Kidney (tissue), 14 donors: ENCODE data around the gene PAM16. TPM values are rescaled to one million over a fixed set of nuclear protein-coding genes. Genes with fewer than 3 reads are reported as not detected.

Experiments
- DNase-seq, 5 donors: peaks; one replicate each; pipeline ENCODE4 v3.0.0-alpha.2; 2013 to 2020
- FAIRE-seq: peaks from 2 replicates; lab custom pipeline; 2012; peaks lifted over from hg19 to GRCh38; lab: Jason Lieb, UNC
- H3K27ac ChIP-seq, 2 donors: one replicate each; pipeline ENCODE4 v1.7.0; 2013; ENCODE audit warnings: low read depth in 2 of 2, low read length in 2 of 2, inconsistent platforms in 1 of 2
- H3K27me3 ChIP-seq: one replicate; pipeline ENCODE4 v1.7.1; 2013; ENCODE audit warnings: low read length, inconsistent platforms; ENCODE audit not compliant: control insufficient read depth, insufficient read depth
- H3K36me3 ChIP-seq, 3 donors: one replicate each; pipeline versions ENCODE4 v1.7.0 to v1.7.1; 2013; ENCODE audit warnings: low read length in 3 of 3, control low read depth in 1 of 3, inconsistent platforms in 1 of 3; ENCODE audit not compliant: insufficient read depth in 3 of 3, control insufficient read depth in 2 of 3
- H3K4me1 ChIP-seq, 3 donors: one replicate each; pipeline versions ENCODE4 v1.7.0 to v1.7.1; 2013; ENCODE audit warnings: low read length in 3 of 3, inconsistent platforms in 1 of 3, low read depth in 1 of 3; ENCODE audit not compliant: control insufficient read depth in 2 of 3, insufficient read depth in 2 of 3
- H3K4me3 ChIP-seq, 3 donors: one replicate each; pipeline versions ENCODE4 v1.7.0 to v1.8.1; 2013; ENCODE audit warnings: low read length in 3 of 3, control low read depth in 1 of 3, inconsistent platforms in 1 of 3
- H3K9ac ChIP-seq, 3 donors: one replicate each; pipeline versions ENCODE4 v1.7.0 to v1.7.1; 2013; ENCODE audit warnings: low read length in 3 of 3, control low read depth in 1 of 3, inconsistent platforms in 1 of 3
- H3K9me3 ChIP-seq, 3 donors: one replicate each; pipeline versions ENCODE4 v1.7.0 to v1.7.1; 2013; ENCODE audit warnings: low read length in 3 of 3, control low read depth in 1 of 3, inconsistent platforms in 1 of 3; ENCODE audit not compliant: control insufficient read depth in 2 of 3, insufficient read depth in 1 of 3
- intact Hi-C: fragments of 100-400 bp; cut with DNase I; formaldehyde crosslinking; loops from one replicate; pipeline ENCODE4 v1.11.1; 2022
- polyA plus RNA-seq: library from polyadenylated mRNA; stranded (reverse); fragments of 350-450 nt; fragmentation: Illumina TruSeq; extraction: RNeasy Lipid Tissue Mini Kit (QIAGEN cat#74804); gene quantifications from one replicate; pipeline ENCODE4 v1.2.3, GENCODE V29; 2014; ENCODE audit warnings: low read depth, low replicate concordance; ENCODE audit not compliant: insufficient read depth
- total RNA-seq: library from RNA; stranded (reverse); fragmentation: NEBNext Ultra II Directional; extraction: Animal tissue kit (Norgen Biotek cat#: 25700); gene quantifications from one replicate; pipeline ENCODE4 v1.2.1, GENCODE V29; 2021
- TF ChIP-seq, protein P1 (sequence below): IDR thresholded peaks from 3 replicates; pipeline ENCODE4 v1.5.1; 2012; ENCODE audit warnings: mild to moderate bottlenecking, moderate library complexity, borderline replicate concordance; ENCODE audit not compliant: insufficient read depth; ENCODE audit errors: extremely low read depth
- donor health status: control.
- donor health status: control.
- donor health status: control.
- donor health status: control.
- donor health status: control.
- donor health status: DM: yes; HTN: yes; CAD: no.
- donor health status: Normal renal cell carcinoma (clear cell type).

The PAM16 gene
- total and polyA plus RNA-seq, 2 donors from 2014 or later: 29.4 to 61.1 TPM

DNA sequence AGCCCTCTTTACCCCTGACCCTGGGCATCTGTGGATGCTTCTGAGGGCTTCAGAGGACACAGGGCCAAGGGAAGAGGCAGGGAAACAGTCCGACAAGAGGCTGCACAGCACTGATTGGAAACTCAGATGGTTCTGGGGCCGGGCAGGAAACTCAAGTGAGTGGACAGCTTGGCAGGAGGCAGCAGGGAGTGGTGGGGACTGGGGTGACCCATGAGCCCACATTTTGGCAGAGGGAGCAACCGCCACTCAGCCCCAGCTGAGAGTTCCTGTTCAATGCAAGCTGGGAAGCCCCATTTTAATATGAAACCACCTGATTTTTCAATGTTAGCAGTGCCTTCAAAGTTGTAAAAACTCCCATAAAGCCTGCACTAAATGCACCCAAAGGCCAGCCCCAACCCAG lies 19.0 kb upstream of the PAM16 start:
- no peak for FAIRE-seq
- no peak overlapping the region for H3K4me3 ChIP-seq
- no peaks in the 10 kb centered on the region for H3K9me3 ChIP-seq
- H3K27me3 ChIP-seq: no peaks in the 10 kb centered on the region
- TF ChIP-seq, protein P1, sequence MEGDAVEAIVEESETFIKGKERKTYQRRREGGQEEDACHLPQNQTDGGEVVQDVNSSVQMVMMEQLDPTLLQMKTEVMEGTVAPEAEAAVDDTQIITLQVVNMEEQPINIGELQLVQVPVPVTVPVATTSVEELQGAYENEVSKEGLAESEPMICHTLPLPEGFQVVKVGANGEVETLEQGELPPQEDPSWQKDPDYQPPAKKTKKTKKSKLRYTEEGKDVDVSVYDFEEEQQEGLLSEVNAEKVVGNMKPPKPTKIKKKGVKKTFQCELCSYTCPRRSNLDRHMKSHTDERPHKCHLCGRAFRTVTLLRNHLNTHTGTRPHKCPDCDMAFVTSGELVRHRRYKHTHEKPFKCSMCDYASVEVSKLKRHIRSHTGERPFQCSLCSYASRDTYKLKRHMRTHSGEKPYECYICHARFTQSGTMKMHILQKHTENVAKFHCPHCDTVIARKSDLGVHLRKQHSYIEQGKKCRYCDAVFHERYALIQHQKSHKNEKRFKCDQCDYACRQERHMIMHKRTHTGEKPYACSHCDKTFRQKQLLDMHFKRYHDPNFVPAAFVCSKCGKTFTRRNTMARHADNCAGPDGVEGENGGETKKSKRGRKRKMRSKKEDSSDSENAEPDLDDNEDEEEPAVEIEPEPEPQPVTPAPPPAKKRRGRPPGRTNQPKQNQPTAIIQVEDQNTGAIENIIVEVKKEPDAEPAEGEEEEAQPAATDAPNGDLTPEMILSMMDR: no peak
- intact Hi-C loops: no loop called here
- H3K9ac ChIP-seq: peak overlapping the region in 1 of 3 donors; percentile 15
- no peaks in the 10 kb centered on the region for H3K36me3 ChIP-seq
- peak overlapping the region; percentile 84 to 91 for H3K27ac ChIP-seq
- DNase-seq: peak in 1 of 5 donors; percentile 46
- peaks cover 0 to 20% (median 15%) of the 10 kb centered on the region in 3 donors for H3K4me1 ChIP-seq

GRCh38 chr16:4369007-4369733 lies 18.0 kb upstream of the PAM16 start:
- intact Hi-C loops: no loop called here
- Histone ChIP-seq H3K9me3 (no peaks in the 10 kb centered on the region), H3K27ac (peak overlapping the region; percentile 41 to 48), H3K4me1 (peaks cover 0 to 12% (median 7%) of the 10 kb centered on the region in 3 donors), H3K27me3 (no peaks in the 10 kb centered on the region), H3K9ac (no peak overlapping the region), H3K36me3 (no peaks in the 10 kb centered on the region), H3K4me3 (no peak overlapping the region)
- DNase-seq (peak in 2 of 5 donors; percentile 62 to 91), FAIRE-seq (no peak)
- TF ChIP-seq, protein P1: no peak

- no peaks in the 10 kb centered on the region for H3K9me3 ChIP-seq
- H3K36me3 ChIP-seq: no peaks in the 10 kb centered on the region
- intact Hi-C loops: no loop called here
- TF ChIP-seq, protein P1: no peak
- no peak overlapping the region for H3K9ac ChIP-seq
- no peaks in the 10 kb centered on the region for H3K27me3 ChIP-seq
- H3K4me3 ChIP-seq: no peak overlapping the region
- H3K27ac ChIP-seq: no peak overlapping the region
- peaks cover 0 to 7% (median 5%) of the 10 kb centered on the region in 3 donors for H3K4me1 ChIP-seq
- FAIRE-seq (no peak), DNase-seq (no peak)
Observed at GRCh38 chr16:4367393-4367856, 16.3 kb upstream of the PAM16 start.
